LNCAP (cell line): ENCODE data around the gene ARL8A.

Experiments
- TF ChIP-seq, protein P1 (sequence below): fragments of 450-650 bp; IDR thresholded peaks from 2 replicates; pipeline ENCODE4 v1.5.1; 2017; ENCODE audit warnings: mild to moderate bottlenecking

ARL8A gene

DNA sequence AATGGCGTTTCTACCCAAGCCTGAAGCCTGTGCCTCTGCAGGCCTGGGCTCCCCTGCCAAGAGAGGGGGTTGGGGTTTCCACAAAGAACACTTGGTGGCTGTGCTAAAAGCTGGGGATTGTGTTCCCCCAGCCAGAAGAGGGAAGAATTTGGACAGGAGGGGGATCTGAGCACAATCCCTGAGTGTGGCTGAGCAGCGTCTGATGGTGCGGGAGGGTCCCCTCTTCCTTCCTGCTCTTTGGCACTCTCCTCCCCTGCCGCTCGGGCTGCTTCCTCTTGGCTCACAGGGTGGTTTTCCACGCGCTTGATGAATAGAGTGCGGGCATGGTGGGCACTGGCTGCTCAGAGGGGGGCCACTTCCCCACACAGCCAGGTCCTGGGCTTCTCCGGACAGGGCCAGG lies 18.1 kb downstream of the ARL8A start:
- TF ChIP-seq, protein P1, sequence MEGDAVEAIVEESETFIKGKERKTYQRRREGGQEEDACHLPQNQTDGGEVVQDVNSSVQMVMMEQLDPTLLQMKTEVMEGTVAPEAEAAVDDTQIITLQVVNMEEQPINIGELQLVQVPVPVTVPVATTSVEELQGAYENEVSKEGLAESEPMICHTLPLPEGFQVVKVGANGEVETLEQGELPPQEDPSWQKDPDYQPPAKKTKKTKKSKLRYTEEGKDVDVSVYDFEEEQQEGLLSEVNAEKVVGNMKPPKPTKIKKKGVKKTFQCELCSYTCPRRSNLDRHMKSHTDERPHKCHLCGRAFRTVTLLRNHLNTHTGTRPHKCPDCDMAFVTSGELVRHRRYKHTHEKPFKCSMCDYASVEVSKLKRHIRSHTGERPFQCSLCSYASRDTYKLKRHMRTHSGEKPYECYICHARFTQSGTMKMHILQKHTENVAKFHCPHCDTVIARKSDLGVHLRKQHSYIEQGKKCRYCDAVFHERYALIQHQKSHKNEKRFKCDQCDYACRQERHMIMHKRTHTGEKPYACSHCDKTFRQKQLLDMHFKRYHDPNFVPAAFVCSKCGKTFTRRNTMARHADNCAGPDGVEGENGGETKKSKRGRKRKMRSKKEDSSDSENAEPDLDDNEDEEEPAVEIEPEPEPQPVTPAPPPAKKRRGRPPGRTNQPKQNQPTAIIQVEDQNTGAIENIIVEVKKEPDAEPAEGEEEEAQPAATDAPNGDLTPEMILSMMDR: no peak

DNA sequence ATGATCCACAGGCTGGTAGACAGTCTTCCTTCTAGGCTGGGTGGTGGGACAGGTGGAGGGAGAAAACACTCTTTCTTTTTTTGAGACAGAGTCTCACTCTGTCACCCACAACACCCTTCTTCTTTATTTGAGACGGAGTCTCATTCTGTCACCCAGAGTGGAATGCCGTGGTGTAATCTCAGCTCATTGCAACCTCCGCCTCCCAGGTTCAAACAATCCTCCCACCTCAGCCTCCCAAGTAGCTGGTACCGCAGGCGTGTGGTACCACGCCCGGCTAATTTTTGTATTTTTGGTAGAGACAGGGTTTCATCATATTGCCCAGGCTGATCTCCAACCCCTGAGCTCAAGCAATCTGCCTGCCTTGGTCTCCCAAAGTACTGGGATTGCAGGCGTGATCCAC lies 18.9 kb downstream of the ARL8A start:
- TF ChIP-seq, protein P1: no peak

DNA sequence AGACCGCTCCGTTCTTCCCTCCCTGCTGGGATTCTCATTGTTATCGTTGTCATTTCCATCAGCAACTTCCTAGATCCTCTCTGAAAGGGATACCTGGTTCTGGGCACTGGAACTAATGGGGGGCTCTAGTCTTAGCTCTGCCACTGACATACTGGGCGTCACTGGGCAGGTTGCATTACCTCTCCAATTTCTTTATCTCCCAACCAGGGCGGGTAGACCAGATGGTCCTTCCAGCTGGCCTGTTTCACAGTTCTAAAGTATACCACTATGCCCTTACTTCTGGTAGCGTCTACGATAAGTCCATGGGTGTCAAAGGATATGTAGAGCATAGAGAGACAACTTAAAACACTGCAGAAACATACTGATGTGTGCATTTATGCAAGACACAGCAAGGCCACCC lies 20.4 kb downstream of the ARL8A start:
- TF ChIP-seq, protein P1: no peak

DNA sequence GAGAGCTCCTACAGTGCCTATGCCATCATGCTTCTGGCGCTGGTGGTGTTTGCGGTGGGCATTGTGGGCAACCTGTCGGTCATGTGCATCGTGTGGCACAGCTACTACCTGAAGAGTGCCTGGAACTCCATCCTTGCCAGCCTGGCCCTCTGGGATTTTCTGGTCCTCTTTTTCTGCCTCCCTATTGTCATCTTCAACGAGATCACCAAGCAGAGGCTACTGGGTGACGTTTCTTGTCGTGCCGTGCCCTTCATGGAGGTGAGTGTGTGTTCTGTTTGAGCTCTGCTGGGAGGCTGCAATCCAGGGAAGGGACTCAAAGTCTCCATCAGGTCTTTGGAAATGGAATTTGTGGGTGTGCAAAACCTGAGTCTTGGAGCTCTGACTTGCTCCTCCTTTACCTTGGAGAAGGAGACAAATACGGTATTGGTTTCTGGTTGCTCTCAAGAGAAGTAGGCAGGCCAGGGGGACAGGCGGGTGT lies 21.2 kb downstream of the ARL8A start:
- TF ChIP-seq, protein P1: no peak

DNA sequence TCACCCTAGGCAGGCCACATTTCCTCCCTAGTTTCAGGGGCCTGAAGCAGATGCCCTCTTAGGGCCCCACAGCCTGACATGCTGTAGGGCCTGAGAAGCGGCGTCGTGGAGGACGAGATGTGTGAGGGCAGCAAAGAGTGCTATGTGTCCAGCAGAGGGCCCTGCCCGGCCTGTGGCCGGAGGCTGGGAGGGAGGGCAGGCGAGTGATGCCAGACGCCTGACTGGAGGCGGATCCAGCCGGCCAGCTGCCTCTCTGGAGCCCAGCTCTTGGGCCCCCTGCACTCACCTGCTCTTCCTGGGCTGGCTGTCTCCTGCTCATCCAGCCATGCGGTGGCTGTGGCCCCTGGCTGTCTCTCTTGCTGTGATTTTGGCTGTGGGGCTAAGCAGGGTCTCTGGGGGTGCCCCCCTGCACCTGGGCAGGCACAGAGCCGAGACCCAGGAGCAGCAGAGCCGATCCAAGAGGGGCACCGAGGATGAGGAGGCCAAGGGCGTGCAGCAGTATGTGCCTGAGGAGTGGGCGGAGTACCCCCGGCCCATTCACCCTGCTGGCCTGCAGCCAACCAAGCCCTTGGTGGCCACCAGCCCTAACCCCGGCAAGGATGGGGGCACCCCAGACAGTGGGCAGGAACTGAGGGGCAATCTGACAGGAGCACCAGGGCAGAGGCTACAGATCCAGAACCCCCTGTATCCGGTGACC lies 21.8 kb downstream of the ARL8A start, which contains the start of gene GPR37L1:
Gene GPR37L1, plus strand, starts transcription at position 279 of the 697 bp plus-strand sequence. Its CDS starts 47 bp downstream, at position 326.
- TF ChIP-seq, protein P1: peak; percentile 53

DNA sequence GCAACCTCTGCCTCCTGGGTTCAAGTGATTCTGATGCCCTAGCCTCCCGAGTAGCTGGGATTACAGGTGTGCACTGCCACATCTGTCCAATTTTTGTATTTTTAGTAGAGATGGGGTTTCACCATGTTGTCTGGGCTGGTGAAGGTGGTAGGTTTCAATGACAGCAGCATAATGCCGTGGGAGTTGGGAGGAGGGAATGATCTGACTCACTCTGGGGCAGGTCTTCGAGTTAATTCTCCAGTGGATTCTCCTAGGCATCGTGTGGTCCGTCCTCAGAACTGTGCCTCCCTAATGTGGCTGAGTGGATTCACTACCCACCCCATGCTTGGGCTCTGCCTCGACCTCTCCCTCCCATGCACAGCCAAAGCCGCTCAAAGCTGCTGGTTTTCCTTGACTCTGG lies 23.5 kb downstream of the ARL8A start:
- TF ChIP-seq, protein P1: no peak

DNA sequence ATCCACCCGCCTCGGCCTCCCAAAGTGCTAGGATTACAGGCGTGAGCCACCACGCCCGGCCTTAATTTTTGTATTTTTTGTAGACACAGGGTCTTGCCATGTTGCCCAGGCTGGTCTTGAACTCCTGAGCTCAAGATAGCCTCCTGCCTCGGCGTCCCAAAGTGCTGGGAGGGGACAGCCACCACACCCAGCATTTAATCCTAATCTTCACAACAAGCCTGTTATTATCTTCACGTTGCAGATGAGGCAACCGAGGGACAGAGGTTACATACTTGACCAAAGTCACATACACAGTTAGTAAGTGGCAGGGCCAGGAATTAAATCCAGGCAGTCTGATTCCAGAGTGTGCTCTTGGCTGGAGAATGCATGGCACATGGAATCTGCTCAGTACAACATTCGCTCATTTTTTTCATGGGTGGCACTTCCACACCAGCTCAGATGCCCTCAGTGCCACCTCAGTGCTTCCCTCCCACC lies 26.6 kb downstream of the ARL8A start:
- TF ChIP-seq, protein P1: no peak

DNA sequence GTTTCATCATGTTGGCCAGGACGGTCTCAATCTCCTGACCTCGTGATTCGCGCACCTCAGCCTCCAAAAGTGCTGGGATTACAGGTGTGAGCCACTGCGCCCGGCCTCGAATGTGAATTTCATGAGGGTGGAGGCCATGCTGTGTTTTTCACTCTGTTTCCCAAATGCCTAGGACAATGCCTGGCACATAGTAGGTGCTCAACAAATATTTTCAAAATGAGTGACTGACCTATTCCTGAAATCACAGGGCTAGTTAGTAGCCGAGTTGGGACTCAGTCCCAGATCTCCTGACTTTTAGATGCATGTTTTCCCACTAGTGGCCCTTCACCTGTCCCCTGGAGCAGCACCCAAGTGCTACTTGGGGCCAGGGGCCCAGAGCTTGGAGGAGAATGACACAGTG lies 28.2 kb downstream of the ARL8A start:
- TF ChIP-seq, protein P1: no peak
